H1 (cell line): ENCODE results near the gene TMEM106A. TPM values are rescaled to one million over a fixed set of nuclear protein-coding genes. Genes with fewer than 3 reads are reported as not detected.

Source experiments
- CTCF ChIA-PET: fragments of 300-600 bp; sonication (Branson Sonifier 250); formaldehyde crosslinking; loops from one replicate; lab custom pipeline; 2021; ENCODE audit not compliant: partially characterized antibody; lab: Charles Lee
- POLR2A ChIA-PET: fragments of 300-600 bp; sonication (Branson Sonifier 250); formaldehyde crosslinking; loops from one replicate; lab custom pipeline; 2021; ENCODE audit warnings: inconsistent platforms; ENCODE audit not compliant: partially characterized antibody; lab: Charles Lee
- DNase-seq, 2 experiments: peaks; one replicate each; pipeline versions ENCODE4 v3.0.0 to v3.0.0-alpha.2; 2010 to 2022; ENCODE audit warnings: low spot score in 2 of 2, low read depth in 1 of 2, mixed read lengths in 1 of 2
- FAIRE-seq: peaks from 2 replicates; lab custom pipeline; 2011; peaks lifted over from hg19 to GRCh38; lab: Jason Lieb, UNC
- H2AFZ ChIP-seq: 2 replicates; pipeline ENCODE4 v1.8.1; 2012; ENCODE audit warnings: low read length, inconsistent platforms
- H2AK5ac ChIP-seq: 2 replicates; pipeline ENCODE4 v1.6.1; 2013; ENCODE audit warnings: low read depth, low read length
- H2BK120ac ChIP-seq: replicated peaks from 2 replicates; pipeline ENCODE3; 2013; ENCODE audit warnings: low read depth, low read length, inconsistent platforms
- H2BK12ac ChIP-seq: 2 replicates; pipeline ENCODE4 v1.6.1; 2013; ENCODE audit warnings: low read depth, low read length
- H2BK15ac ChIP-seq: 2 replicates; pipeline ENCODE4 v1.6.1; 2013; ENCODE audit warnings: low read length
- H2BK20ac ChIP-seq: 2 replicates; pipeline ENCODE4 v1.6.1; 2013; ENCODE audit warnings: low read length
- H2BK5ac ChIP-seq: 2 replicates; pipeline ENCODE4 v1.6.1; 2013; ENCODE audit warnings: low read depth, low read length
- H3K14ac ChIP-seq: 2 replicates; pipeline ENCODE4 v1.6.1; 2013; ENCODE audit warnings: inconsistent platforms; ENCODE audit not compliant: insufficient read length
- H3K18ac ChIP-seq: 2 replicates; pipeline ENCODE4 v1.6.1; 2013; ENCODE audit warnings: low read length; ENCODE audit errors: extremely low read depth
- H3K23ac ChIP-seq: 2 replicates; pipeline ENCODE4 v1.6.1; 2013; ENCODE audit warnings: inconsistent platforms; ENCODE audit not compliant: insufficient read length
- H3K23me2 ChIP-seq: 2 replicates; pipeline ENCODE4 v1.6.1; 2013; ENCODE audit warnings: low read depth, low read length
- H3K27ac ChIP-seq: 2 replicates; pipeline ENCODE4 v1.6.1; 2011; ENCODE audit warnings: low read depth, low read length, inconsistent platforms
- H3K27me3 ChIP-seq, 4 experiments: replicated peaks in 1 of 4; 1 replicate in 1 of 4; 2 replicates in 3 of 4; pipeline versions ENCODE4 v1.6.1 to v1.8.1; 2011 to 2013; ENCODE audit warnings: low read length in 3 of 4, mild to moderate bottlenecking in 3 of 4, inconsistent platforms in 2 of 4, mixed read lengths in 2 of 4, moderate library complexity in 1 of 4; ENCODE audit not compliant: control insufficient read depth in 3 of 4, insufficient read depth in 3 of 4; ENCODE audit errors: extremely low read depth in 1 of 4
- H3K36me3 ChIP-seq, 4 experiments: 2 replicates each; pipeline versions ENCODE4 v1.6.1 to v1.8.1; 2011 to 2013; ENCODE audit warnings: mild to moderate bottlenecking in 4 of 4, low read length in 3 of 4, moderate library complexity in 2 of 4, control low read depth in 1 of 4, inconsistent platforms in 1 of 4; ENCODE audit not compliant: insufficient read depth in 4 of 4, control insufficient read depth in 2 of 4
- H3K4ac ChIP-seq: replicated peaks from 2 replicates; pipeline ENCODE3; 2013; ENCODE audit warnings: low read length, low read depth, mixed read lengths, inconsistent platforms; ENCODE audit not compliant: insufficient read length
- H3K4me1 ChIP-seq, 4 experiments: replicated peaks in 1 of 4; 1 replicate in 1 of 4; 2 replicates in 3 of 4; pipeline versions ENCODE4 v1.6.1 to v1.8.1; 2011 to 2013; ENCODE audit warnings: low read length in 3 of 4, inconsistent platforms in 2 of 4, mixed read lengths in 1 of 4; ENCODE audit not compliant: insufficient read depth in 4 of 4, control insufficient read depth in 3 of 4
- H3K4me2 ChIP-seq, 2 experiments: 2 replicates each; pipeline versions ENCODE4 v1.6.1 to v1.8.1; 2011 to 2013; ENCODE audit warnings: low read depth in 2 of 2, low read length in 2 of 2, control low read depth in 1 of 2, inconsistent platforms in 1 of 2, mild to moderate bottlenecking in 1 of 2; ENCODE audit not compliant: insufficient read depth in 1 of 2
- H3K4me3 ChIP-seq, 4 experiments: fragments of 200-600, 300-600 bp in 1 of 4; sonication (generic), shearing (Covaris generic), sonication (Bioruptor Twin) in 1 of 4; 2 replicates each; pipeline versions ENCODE4 v1.5.1 to v1.8.1; 2011 to 2016; ENCODE audit warnings: low read length in 4 of 4, low read depth in 3 of 4, control low read depth in 2 of 4, inconsistent platforms in 2 of 4, mild to moderate bottlenecking in 2 of 4, mixed read lengths in 1 of 4, moderate library complexity in 1 of 4; ENCODE audit not compliant: insufficient read depth in 2 of 4; ENCODE audit errors: extremely low read depth in 1 of 4
- H3K56ac ChIP-seq: replicated peaks from 2 replicates; pipeline ENCODE3; 2013; ENCODE audit warnings: low read depth, mild to moderate bottlenecking, mixed read lengths, low read length, inconsistent platforms; ENCODE audit not compliant: insufficient read length
- H3K79me1 ChIP-seq: 2 replicates; pipeline ENCODE4 v1.6.1; 2013; ENCODE audit warnings: low read depth, low read length, control low read depth
- H3K79me2 ChIP-seq, 2 experiments: 2 replicates each; pipeline versions ENCODE4 v1.6.1 to v1.8.1; 2012 to 2013; ENCODE audit warnings: low read length in 2 of 2, mild to moderate bottlenecking in 2 of 2, inconsistent platforms in 1 of 2; ENCODE audit not compliant: insufficient read depth in 2 of 2, control insufficient read depth in 1 of 2
- H3K9ac ChIP-seq, 4 experiments: replicated peaks in 1 of 4; 1 replicate in 1 of 4; 2 replicates in 3 of 4; pipeline versions ENCODE4 v1.6.1 to v1.8.1; 2011 to 2013; ENCODE audit warnings: low read depth in 3 of 4, low read length in 3 of 4, control low read depth in 2 of 4, mild to moderate bottlenecking in 2 of 4, moderate library complexity in 2 of 4, inconsistent platforms in 1 of 4; ENCODE audit errors: extremely low read depth in 1 of 4
- H3K9me3 ChIP-seq, 2 experiments: 2 replicates each; pipeline versions ENCODE4 v1.6.1 to v1.8.1; 2012 to 2013; ENCODE audit warnings: mild to moderate bottlenecking in 2 of 2, moderate library complexity in 2 of 2, control low read depth in 1 of 2, inconsistent platforms in 1 of 2, low read depth in 1 of 2, low read length in 1 of 2, mixed read lengths in 1 of 2; ENCODE audit not compliant: insufficient read depth in 2 of 2
- H4K20me1 ChIP-seq, 2 experiments: replicated peaks in 1 of 2; 2 replicates each; pipeline versions ENCODE3 to v1.8.1; 2011 to 2013; ENCODE audit warnings: inconsistent platforms in 2 of 2, low read length in 2 of 2, mild to moderate bottlenecking in 1 of 2; ENCODE audit not compliant: insufficient read depth in 2 of 2, control insufficient read depth in 1 of 2
- H4K5ac ChIP-seq: 2 replicates; pipeline ENCODE4 v1.6.1; 2013; ENCODE audit warnings: low read length, low read depth, mixed read lengths, inconsistent platforms; ENCODE audit not compliant: insufficient read length
- H4K8ac ChIP-seq: 2 replicates; pipeline ENCODE4 v1.8.0; 2013; ENCODE audit warnings: mild to moderate bottlenecking, moderate library complexity, low read length, inconsistent platforms; ENCODE audit not compliant: insufficient read depth; ENCODE audit errors: extremely low read depth
- H4K91ac ChIP-seq: replicated peaks from 2 replicates; pipeline ENCODE3; 2013; ENCODE audit warnings: low read length, mixed read lengths, inconsistent platforms; ENCODE audit not compliant: insufficient read length
- ATF2 ChIP-seq: IDR thresholded peaks from 2 replicates; pipeline ENCODE4 v1.6.1; 2012; ENCODE audit warnings: low read length, inconsistent platforms
- CREB1 ChIP-seq: IDR thresholded peaks from 2 replicates; pipeline ENCODE4 v1.6.1; 2012; ENCODE audit warnings: inconsistent platforms
- JUND ChIP-seq: IDR thresholded peaks from 2 replicates; pipeline ENCODE4 v1.6.1; 2011; ENCODE audit warnings: mild to moderate bottlenecking, improper control_type of control experiment, low read length
- KDM4A ChIP-seq: IDR thresholded peaks from one replicate; pipeline ENCODE4 v1.7.1; 2012; ENCODE audit warnings: low read depth, mild to moderate bottlenecking, moderate library complexity, low read length, inconsistent platforms; ENCODE audit not compliant: severe bottlenecking
- MAFK ChIP-seq: IDR thresholded peaks from 2 replicates; pipeline ENCODE4 v1.6.1; 2012; ENCODE audit warnings: low read depth, mild to moderate bottlenecking, improper control_type of control experiment, low read length
- NANOG ChIP-seq: IDR thresholded peaks from 2 replicates; pipeline ENCODE4 v1.6.1; 2011; ENCODE audit warnings: low read length, low read depth, mild to moderate bottlenecking, inconsistent platforms; ENCODE audit not compliant: insufficient read depth, poor library complexity, severe bottlenecking
- POLR2A ChIP-seq, 2 experiments: IDR thresholded peaks; 1 replicate in 1 of 2; 2 replicates in 1 of 2; pipeline ENCODE4 v1.6.1; 2011; ENCODE audit warnings: low read depth in 2 of 2, low read length in 2 of 2, mild to moderate bottlenecking in 2 of 2; ENCODE audit errors: control extremely low read depth in 1 of 2
- SAP30 ChIP-seq: fragments of 300-600 bp; sonication (generic); IDR thresholded peaks from 2 replicates; pipeline ENCODE4 v1.7.1; 2012; ENCODE audit warnings: low read length, moderate library complexity, mild to moderate bottlenecking, inconsistent platforms; ENCODE audit not compliant: insufficient read depth, insufficient replicate concordance
- WGBS, 2 experiments: shearing (Covaris generic) in 1 of 2; methylation state at CpG; one replicate each; pipeline versions ENCODE4 v1.1.6 to v1.1.7; 2013 to 2015; ENCODE audit warnings: low lambda C conversion rate in 2 of 2, mixed read lengths in 2 of 2, inconsistent platforms in 1 of 2, low coverage in 1 of 2, missing lambda C conversion rate in 1 of 2; ENCODE audit not compliant: insufficient replicate concordance in 2 of 2, insufficient coverage in 1 of 2, insufficient read length in 1 of 2; ENCODE audit errors: extremely low coverage in 1 of 2, missing lambda C conversion rate in 1 of 2; 5-methylcytosine and 5-hydroxymethylcytosine counted together
- polyA plus RNA-seq, 7 experiments: library from polyadenylated mRNA; depleted of rRNA in 3 of 7; stranded (reverse) in 5 of 7; unstranded in 2 of 7; fragments of >200 nt in 5 of 7; fragments of 200-250 nt in 2 of 7; gene quantifications; 1 replicate in 5 of 7; 2 replicates in 1 of 7; 4 replicates in 1 of 7; pipeline versions ENCODE4 v1.2.1 to v1.2.3, GENCODE V29; 2011 to 2013; ENCODE audit warnings: missing spikeins in 2 of 7, mixed read lengths in 2 of 7
- total RNA-seq: library from RNA; stranded (reverse); fragmentation: NEBNext Ultra II Directional; extraction: Animal tissue kit (Norgen Biotek cat#: 25700); gene quantifications from 2 replicates; pipeline ENCODE4 v1.2.1, GENCODE V29; 2021

The TMEM106A gene
- total and polyA plus RNA-seq, 2 of the 8 experiments (the other 6 are each of a cell fraction or from before 2014, with no cell fraction given): 3.2 to 5.4 TPM

GRCh38 chr17:43215341-43215740 lies 3.7 kb downstream of the TMEM106A start:
- FAIRE-seq (no peak), DNase-seq (no peak)
- Histone ChIP-seq H2AFZ (no peak overlapping the region), H4K8ac (no peak overlapping the region), H3K79me1 (no peaks in the 10 kb centered on the region), H2AK5ac (no peak overlapping the region), H2BK12ac (no peak overlapping the region), H3K9ac (no peak overlapping the region), H2BK15ac (no peak overlapping the region), H3K23me2 (peaks cover 8% of the 10 kb centered on the region; the same call in 1 of the 2 replicates), H3K79me2 (no peaks in the 10 kb centered on the region), H2BK5ac (no peak overlapping the region), H3K23ac (no peak overlapping the region), H3K4me3 (no peak overlapping the region), H4K20me1 (no peaks in the 10 kb centered on the region), H3K27me3 (peaks cover 0 to 2% (median 0%) of the 10 kb centered on the region in 4 experiments; a peak in 1 of 7 replicates), H3K4me2 (no peak overlapping the region), H3K4me1 (peaks cover 0 to 5% (median 3%) of the 10 kb centered on the region in 4 experiments; a peak in 4 of 7 replicates), H3K18ac (no peak overlapping the region), H3K14ac (no peak overlapping the region), H3K36me3 (peaks cover 0 to 2% (median 0%) of the 10 kb centered on the region in 4 experiments; a peak in 1 of 8 replicates), H4K5ac (no peak overlapping the region), H4K91ac (no peak overlapping the region), H3K4ac (no peak overlapping the region), H2BK120ac (no peak overlapping the region), H3K9me3 (no peaks in the 10 kb centered on the region; a peak in 1 of 4 replicates), H2BK20ac (no peak overlapping the region), H3K27ac (no peak overlapping the region), H3K56ac (no peak overlapping the region)
- ChIA-PET POLR2A (interaction anchor here (0.7 to 10.3 kb wide), 4 partner anchors 11 to 101 kb away, joined by 3 to 123 read pairs (median 6); partner anchors contain the start of gene BRCA1), CTCF (interaction anchor here (0.6 to 1.6 kb wide), 4 partner anchors 24 to 197 kb away, joined by 3 to 5 read pairs (median 4); no protein-coding TSS in a partner anchor)
- 94% methylated on average over 3 of the region's 3 CpGs; no CpG with 5 or more reads in 1 of the 2 experiments for WGBS, 2 experiments
- TF ChIP-seq CREB1 (no peak), NANOG (no peak), MAFK (no peak), JUND (no peak), SAP30 (no peak), POLR2A (IDR thresholded peaks at IDR 0.05; ENCODE audit: control extremely low read depth in 1 of 2, low read depth in 2 of 2, low read length in 2 of 2) (no peak), ATF2 (no peak), KDM4A (no peak)
